GM12801 (cell line): ENCODE results near the gene TIRAP.

ENCODE experiments used
- TF ChIP-seq, protein P1 (sequence below): IDR thresholded peaks from one replicate; pipeline ENCODE4 v1.5.1; 2011; ENCODE audit warnings: control low read depth; ENCODE audit not compliant: insufficient read length; ENCODE audit errors: extremely low read depth

Gene TIRAP

GRCh38 chr11:126277322-126277721 is 5.6 kb upstream of the TIRAP start:
- TF ChIP-seq, protein P1, sequence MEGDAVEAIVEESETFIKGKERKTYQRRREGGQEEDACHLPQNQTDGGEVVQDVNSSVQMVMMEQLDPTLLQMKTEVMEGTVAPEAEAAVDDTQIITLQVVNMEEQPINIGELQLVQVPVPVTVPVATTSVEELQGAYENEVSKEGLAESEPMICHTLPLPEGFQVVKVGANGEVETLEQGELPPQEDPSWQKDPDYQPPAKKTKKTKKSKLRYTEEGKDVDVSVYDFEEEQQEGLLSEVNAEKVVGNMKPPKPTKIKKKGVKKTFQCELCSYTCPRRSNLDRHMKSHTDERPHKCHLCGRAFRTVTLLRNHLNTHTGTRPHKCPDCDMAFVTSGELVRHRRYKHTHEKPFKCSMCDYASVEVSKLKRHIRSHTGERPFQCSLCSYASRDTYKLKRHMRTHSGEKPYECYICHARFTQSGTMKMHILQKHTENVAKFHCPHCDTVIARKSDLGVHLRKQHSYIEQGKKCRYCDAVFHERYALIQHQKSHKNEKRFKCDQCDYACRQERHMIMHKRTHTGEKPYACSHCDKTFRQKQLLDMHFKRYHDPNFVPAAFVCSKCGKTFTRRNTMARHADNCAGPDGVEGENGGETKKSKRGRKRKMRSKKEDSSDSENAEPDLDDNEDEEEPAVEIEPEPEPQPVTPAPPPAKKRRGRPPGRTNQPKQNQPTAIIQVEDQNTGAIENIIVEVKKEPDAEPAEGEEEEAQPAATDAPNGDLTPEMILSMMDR: no peak

DNA sequence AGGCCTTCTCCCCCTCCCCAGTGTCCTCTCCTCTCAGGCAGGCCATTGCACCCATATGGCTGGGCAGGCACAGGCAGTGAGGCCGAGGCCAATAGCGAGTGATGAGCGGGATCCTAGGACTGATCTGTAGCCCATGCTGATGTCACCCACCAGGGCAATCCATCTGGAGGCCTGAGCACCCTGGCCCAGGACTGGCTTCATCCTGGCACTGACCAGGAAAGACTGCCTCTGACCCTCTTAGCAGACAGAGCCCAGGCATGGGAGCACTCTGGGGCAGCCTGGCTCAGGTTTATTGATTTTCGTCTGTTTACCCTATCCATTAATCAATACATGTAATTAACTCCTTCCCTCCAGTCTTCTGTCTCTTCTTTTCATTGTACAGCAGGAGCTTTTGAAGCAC is 5.1 kb upstream of the TIRAP start:
- TF ChIP-seq, protein P1: no peak

- TF ChIP-seq, protein P1: no peak
Measured at GRCh38 chr11:126279191-126279590, 3.7 kb upstream of the TIRAP start.

GRCh38 chr11:126280595-126280994 is 2.3 kb upstream of the TIRAP start:
- TF ChIP-seq, protein P1: no peak

GRCh38 chr11:126281245-126281644 is 1.6 kb upstream of the TIRAP start:
- TF ChIP-seq, protein P1: no peak

DNA sequence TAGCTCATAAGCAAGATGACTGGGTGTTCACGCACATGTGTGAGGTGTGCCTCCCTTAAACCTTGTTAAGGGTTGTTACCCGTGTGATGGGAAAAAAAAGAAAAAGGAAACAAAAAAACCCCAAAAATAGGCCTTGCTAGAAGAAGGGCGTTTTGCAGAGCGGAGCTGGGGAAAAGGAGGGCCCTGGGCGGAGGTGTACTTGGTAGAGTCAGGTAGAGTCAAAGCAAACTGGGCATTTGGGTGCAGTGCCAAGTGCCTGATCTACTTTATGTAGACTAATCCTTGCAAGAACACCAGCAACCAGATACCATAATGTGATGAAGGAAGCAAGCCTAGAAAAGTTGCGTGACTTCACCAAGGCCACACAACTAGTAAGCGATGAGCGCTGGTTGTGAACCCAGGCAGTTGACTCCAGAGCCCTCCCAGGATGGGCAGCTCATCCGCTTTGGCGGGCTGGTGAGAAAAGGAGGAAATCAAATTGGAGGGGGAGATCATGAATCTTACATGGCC is 1.2 kb upstream of the TIRAP start:
- TF ChIP-seq, protein P1: no peak

DNA sequence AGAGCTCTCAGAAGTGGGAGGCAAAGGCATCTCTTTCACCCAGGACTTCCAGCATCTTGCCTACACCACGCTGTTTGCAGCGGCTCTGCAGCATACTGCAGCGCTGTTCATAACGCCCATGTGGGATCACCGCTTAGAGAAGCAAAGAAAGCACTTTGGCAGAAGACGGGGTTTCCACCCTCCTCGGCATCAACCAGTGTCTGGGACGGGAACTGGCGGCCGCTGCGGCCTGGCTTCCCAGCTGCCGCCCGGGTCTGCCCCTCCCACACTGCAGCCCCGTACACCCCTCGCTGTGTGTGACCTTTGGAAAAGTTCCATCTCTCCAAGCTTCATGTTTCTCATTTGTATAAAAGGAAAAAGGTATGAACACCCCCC is 545 bp upstream of the TIRAP start:
- TF ChIP-seq, protein P1: no peak

GRCh38 chr11:126284829-126285228 is 1.9 kb downstream of the TIRAP start:
- TF ChIP-seq, protein P1: no peak
